ENCODE results near the gene DNAH1. TPM values are rescaled to one million over a fixed set of nuclear protein-coding genes. Genes with fewer than 3 reads are reported as not detected.

The DNAH1 gene
- total and polyA plus RNA-seq, 2 of the 13 experiments (the other 11 are each of a cell fraction or from before 2014, with no cell fraction given) = 0.64 to 3.5 TPM

- TF ChIP-seq PHF8 (CRISPR knock-in tag; IDR thresholded peaks at IDR 0.05) = peak; percentile 65
- TF ChIP-seq FOXA3 (CRISPR knock-in tag; IDR thresholded peaks at IDR 0.05) = peak; percentile 15; the same call in 1 of the 2 replicates
- TF ChIP-seq HIVEP1 (CRISPR knock-in tag; IDR thresholded peaks at IDR 0.05) = 0 out of 2 replicates have a peak, but pooled peaks have one; percentile 14
- TF ChIP-seq ZBTB8A (CRISPR knock-in tag; IDR thresholded peaks at IDR 0.05; ENCODE audit: borderline replicate concordance, low read depth) = no peak
- 0 out of 2 replicates have a peak, but pooled peaks have one; percentile 11 for TF ChIP-seq SALL2 (CRISPR knock-in tag; IDR thresholded peaks at IDR 0.05)
- TF ChIP-seq MXD1 (CRISPR knock-in tag; IDR thresholded peaks at IDR 0.05) = peak; percentile 47; the same call in 1 of the 2 replicates
- peak; percentile 14; the same call in 1 of the 2 replicates for TF ChIP-seq ZNF572 (CRISPR knock-in tag; IDR thresholded peaks at IDR 0.05)
- TF ChIP-seq ZNF615 (CRISPR knock-in tag; IDR thresholded peaks at IDR 0.05; ENCODE audit: borderline replicate concordance) = no peak
- TF ChIP-seq ISX (CRISPR knock-in tag; conservative IDR thresholded peaks at IDR 0.05) = no peak
- TF ChIP-seq ZSCAN25 (CRISPR knock-in tag; IDR thresholded peaks at IDR 0.05) = peak; percentile 64; the same call in 1 of the 2 replicates
- peak; percentile 75 for TF ChIP-seq ERF (CRISPR knock-in tag; IDR thresholded peaks at IDR 0.05)
- no peak for TF ChIP-seq KLF9 (CRISPR knock-in tag; IDR thresholded peaks at IDR 0.05; ENCODE audit: low read depth)
- no peak for TF ChIP-seq DPF2 (CRISPR knock-in tag; IDR thresholded peaks at IDR 0.05; ENCODE audit: borderline replicate concordance, low read depth)
- 0 out of 2 replicates have a peak, but pooled peaks have one; percentile 56 for TF ChIP-seq DZIP1 (CRISPR knock-in tag; IDR thresholded peaks at IDR 0.05)
- peak; percentile 58 for TF ChIP-seq CBX1 (IDR thresholded peaks at IDR 0.05; ENCODE audit: low read depth)
- no peak for TF ChIP-seq MEIS2 (CRISPR knock-in tag; IDR thresholded peaks at IDR 0.05)
- peak; percentile 49; the same call in 1 of the 2 replicates for TF ChIP-seq ZMYM4 (CRISPR knock-in tag; IDR thresholded peaks at IDR 0.05)
- peak; percentile 54 to 70; a peak in 3 of 4 replicates for TF ChIP-seq HMGXB4 (CRISPR knock-in tag; IDR thresholded peaks at IDR 0.05; ENCODE audit: borderline replicate concordance in 1 of 2, low read depth in 1 of 2)
- 0 out of 2 replicates have a peak, but pooled peaks have one; percentile 31 for TF ChIP-seq HDAC2 (CRISPR knock-in tag; IDR thresholded peaks at IDR 0.05)
- peak; percentile 54; the same call in 1 of the 2 replicates for TF ChIP-seq RARA (CRISPR knock-in tag; IDR thresholded peaks at IDR 0.05)
- no peak for TF ChIP-seq SRSF1 (optimal IDR thresholded peaks at IDR 0.05; ENCODE audit: low read depth, low read length)
- TF ChIP-seq CTCF (CRISPR knock-in tag; IDR thresholded peaks at IDR 0.05) = peak; percentile 68
- TF ChIP-seq ZNF235 (CRISPR knock-in tag; IDR thresholded peaks at IDR 0.05; ENCODE audit: borderline replicate concordance) = no peak
These were observed 129.0 kb downstream of the DNAH1 start, which contains the start of gene SEMA3G (continued) for GRCh38 chr3:52444860-52445793.
